Left lung (tissue), 10 donors: Measurements from ENCODE around the gene WIZ. TPM values are rescaled to one million over a fixed set of nuclear protein-coding genes. Genes with fewer than 3 reads are reported as not detected.

Source experiments
- ATAC-seq: fragments of 200-7000 bp; cut with Tn5 transposase; one replicate; pipeline ENCODE4 v1.9.1; 2020; ENCODE audit warnings: moderate library complexity
- DNase-seq, 4 donors: peaks; one replicate each; pipeline ENCODE4 v3.0.0-alpha.2; 2013 to 2020
- H3K27ac ChIP-seq, 2 donors: fragments of 200-600 bp; sonication (generic) in 1 of 2; one replicate each; pipeline versions ENCODE4 v1.5.0 to v1.8.0; 2020 to 2021
- H3K27me3 ChIP-seq, 2 donors: fragments of 200-600 bp; sonication (generic) in 1 of 2; one replicate each; pipeline versions ENCODE4 v1.5.0 to v1.8.0; 2020 to 2021
- H3K36me3 ChIP-seq, 2 donors: fragments of 200-600 bp; sonication (generic) in 1 of 2; one replicate each; pipeline versions ENCODE4 v1.5.0 to v1.8.0; 2020 to 2021
- H3K4me1 ChIP-seq, 2 donors: fragments of 200-600 bp; one replicate each; pipeline ENCODE4 v1.8.0; 2021
- H3K4me3 ChIP-seq, 2 donors: fragments of 200-600 bp; sonication (generic) in 1 of 2; one replicate each; pipeline versions ENCODE4 v1.5.0 to v1.8.0; 2020 to 2021; ENCODE audit warnings: mild to moderate bottlenecking in 1 of 2
- H3K9me3 ChIP-seq, 2 donors: fragments of 200-600 bp; sonication (generic) in 1 of 2; one replicate each; pipeline versions ENCODE4 v1.5.0 to v1.8.0; 2020 to 2021
- CTCF ChIP-seq, 2 donors: fragments of 200-600 bp; sonication (generic) in 1 of 2; IDR thresholded peaks; one replicate each; pipeline versions ENCODE4 v1.5.0 to v1.8.0; 2021; ENCODE audit warnings: antibody characterized with exemption in 2 of 2
- intact Hi-C, 2 donors: fragments of 100-400 bp; cut with DNase I; formaldehyde crosslinking; loops; one replicate each; pipeline versions ENCODE4 v1.11.2 to v1.14.2; 2022
- polyA plus RNA-seq, 6 donors: library from polyadenylated mRNA; unstranded; fragments of 120-200 nt; gene quantifications; one replicate each; pipeline ENCODE4 v1.2.1, GENCODE V29; 2013; ENCODE audit not compliant: insufficient read length in 6 of 6
- total RNA-seq, 2 donors: library from RNA; stranded (reverse); fragmentation: NEBNext Ultra II Directional; extraction: Animal tissue kit (Norgen Biotek cat#: 25700); gene quantifications; one replicate each; pipeline ENCODE4 v1.2.1, GENCODE V29; 2021
- donor health status: DM: no; HTN: yes; CAD: no.
- donor health status: DM: no; HTN: no; CAD: no.

The WIZ gene
- total and polyA plus RNA-seq, 8 donors: 21.5 to 36.4 (median 29.7) TPM

DNA sequence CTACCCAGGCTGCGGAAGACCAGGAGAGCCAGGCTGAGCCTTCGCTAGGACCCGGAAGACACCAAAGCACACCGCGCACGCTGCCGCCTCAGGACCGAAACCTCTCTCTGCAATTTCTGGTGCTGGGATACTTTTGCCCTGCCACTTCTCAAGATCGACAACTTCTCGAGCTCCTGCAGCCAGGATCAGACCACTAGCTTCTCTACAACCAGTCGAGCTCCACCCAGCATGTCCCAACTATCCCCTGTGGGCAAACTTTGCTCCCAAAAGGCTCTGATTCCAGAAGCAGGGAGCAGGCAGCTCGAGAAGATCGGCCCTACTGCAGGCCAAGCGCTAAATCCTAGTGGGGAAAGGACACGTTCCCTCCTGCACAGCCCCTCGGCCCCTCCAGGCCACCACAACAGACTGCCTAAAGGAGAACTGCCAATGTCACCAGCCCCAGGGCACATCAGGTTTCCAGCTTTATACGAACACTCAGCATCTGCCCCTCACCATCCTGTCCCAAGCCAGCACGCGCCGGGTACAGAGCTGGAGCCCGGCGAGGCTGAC, 71.1 kb downstream of the WIZ start:
- Histone ChIP-seq H3K4me1 (peaks cover 3 to 41% of the 10 kb centered on the region in 2 donors), H3K27me3 (no peaks in the 10 kb centered on the region), H3K36me3 (peaks cover 0 to 16% of the 10 kb centered on the region in 2 donors), H3K27ac (peak overlapping the region; percentile 96 to 97), H3K4me3 (peak overlapping the region; percentile 75 to 99), H3K9me3 (no peaks in the 10 kb centered on the region)
- intact Hi-C loops: no loop called here
- ATAC-seq (peak; percentile 37), DNase-seq (peak; percentile 24 to 85 (median 44))
- TF ChIP-seq CTCF (IDR thresholded peaks at IDR 0.05): no peak

DNA sequence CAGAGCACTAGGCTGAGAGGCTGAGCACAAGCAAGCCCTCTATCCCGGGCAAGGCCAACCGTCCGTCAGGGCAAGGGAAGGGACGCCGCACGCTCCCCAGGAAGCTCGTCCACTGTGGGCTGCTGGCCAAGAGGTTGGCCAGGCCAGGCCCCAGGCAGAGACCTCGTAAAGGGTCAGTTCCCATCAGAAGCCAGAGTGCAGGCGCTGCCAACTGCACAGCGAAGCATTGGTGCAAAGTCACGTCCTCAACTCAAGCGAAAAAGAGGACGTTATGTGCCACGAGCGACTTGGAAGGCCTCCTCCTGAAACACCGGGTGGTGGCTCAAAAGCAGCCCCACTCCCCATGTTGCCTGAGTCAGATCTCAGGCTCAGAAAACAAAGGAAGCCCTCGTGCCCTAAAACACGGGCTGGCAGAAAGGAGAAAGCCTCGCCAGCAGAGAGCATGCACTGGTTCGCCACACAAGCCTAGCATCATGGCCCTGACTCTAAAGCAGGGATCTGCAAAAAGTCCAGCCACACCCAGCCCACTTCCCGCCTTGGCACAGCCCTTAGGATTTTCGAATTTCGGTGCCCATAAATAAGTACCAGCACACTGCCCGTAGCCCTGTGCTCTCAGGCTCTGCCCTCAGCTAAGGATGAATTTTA, 74.8 kb downstream of the WIZ start:
- Histone ChIP-seq H3K4me3 (no peak overlapping the region), H3K4me1 (peaks cover 3 to 32% of the 10 kb centered on the region in 2 donors), H3K27me3 (no peaks in the 10 kb centered on the region), H3K27ac (peak overlapping the region in 1 of 2 donors; percentile 33), H3K36me3 (peaks cover 0 to 53% of the 10 kb centered on the region in 2 donors), H3K9me3 (no peaks in the 10 kb centered on the region)
- intact Hi-C loops: no loop called here
- TF ChIP-seq CTCF (IDR thresholded peaks at IDR 0.05): no peak
- DNase-seq: peak in 1 of 4 donors; percentile 64
- ATAC-seq: no peak

- DNase-seq (peak in 1 of 4 donors; percentile 65), ATAC-seq (no peak)
- TF ChIP-seq CTCF (IDR thresholded peaks at IDR 0.05): no peak
- intact Hi-C loops: no loop called here
- Histone ChIP-seq H3K27me3 (no peaks in the 10 kb centered on the region), H3K36me3 (peaks cover 0 to 61% of the 10 kb centered on the region in 2 donors), H3K27ac (peak overlapping the region in 1 of 2 donors; percentile 33), H3K4me1 (peaks cover 3 to 32% of the 10 kb centered on the region in 2 donors), H3K4me3 (no peak overlapping the region), H3K9me3 (no peaks in the 10 kb centered on the region)
Observed at GRCh38 chr19:15374105-15374651, 75.6 kb downstream of the WIZ start.

DNA sequence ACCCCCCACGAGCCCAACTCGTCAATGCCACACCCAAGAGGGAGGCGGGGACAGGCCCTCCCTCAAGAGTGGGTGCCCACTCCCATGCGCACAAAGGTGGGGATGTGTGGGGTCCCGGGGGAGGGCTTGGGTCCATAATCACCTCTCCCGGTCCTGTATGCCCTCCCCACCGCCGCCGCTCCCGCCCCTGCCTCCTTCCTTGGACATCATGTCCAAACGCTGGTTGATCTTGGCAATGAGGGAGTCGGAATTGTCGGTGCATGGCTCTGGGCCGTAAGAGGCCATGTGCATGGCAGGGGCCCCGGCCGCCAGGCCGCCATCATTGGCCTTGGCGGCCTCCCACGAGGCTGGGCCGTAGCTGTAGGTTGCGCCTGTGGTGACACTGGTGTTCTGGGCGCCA, 76.1 kb downstream of the WIZ start:
- intact Hi-C loops: no loop called here
- no peak overlapping the region for H3K4me3 ChIP-seq
- H3K4me1 ChIP-seq: peaks cover 3 to 32% of the 10 kb centered on the region in 2 donors
- DNase-seq (peak in 1 of 4 donors; percentile 75), ATAC-seq (no peak)
- no peak overlapping the region for H3K27ac ChIP-seq
- H3K27me3 ChIP-seq: no peaks in the 10 kb centered on the region
- H3K9me3 ChIP-seq: no peaks in the 10 kb centered on the region
- TF ChIP-seq CTCF (IDR thresholded peaks at IDR 0.05): no peak
- H3K36me3 ChIP-seq: peaks cover 0 to 66% of the 10 kb centered on the region in 2 donors

DNA sequence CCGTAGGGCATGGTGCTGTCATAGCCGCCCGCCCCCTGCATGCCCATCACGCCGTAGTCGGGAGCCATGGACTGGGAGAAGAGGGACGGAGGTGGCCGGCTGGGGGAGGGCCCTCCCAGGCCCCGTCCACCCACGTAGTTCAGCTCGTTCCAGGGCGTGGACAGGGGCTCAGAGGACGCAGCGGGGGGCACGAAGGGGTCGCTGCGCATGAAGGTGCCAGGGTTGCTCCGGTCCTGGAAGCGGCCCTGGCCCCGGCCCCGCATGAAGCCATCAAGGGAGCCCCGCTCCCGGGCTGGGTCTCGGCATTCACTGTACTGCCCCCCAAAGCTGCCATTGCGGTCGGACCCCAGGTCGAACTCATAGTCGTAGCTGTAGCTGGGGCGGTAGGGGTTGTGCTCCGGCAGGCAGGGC, 76.9 kb downstream of the WIZ start:
- ATAC-seq (no peak), DNase-seq (peak in 1 of 4 donors; percentile 73)
- Histone ChIP-seq H3K27ac (no peak overlapping the region), H3K4me1 (peaks cover 3 to 29% of the 10 kb centered on the region in 2 donors), H3K4me3 (no peak overlapping the region), H3K9me3 (no peaks in the 10 kb centered on the region), H3K36me3 (peaks cover 0 to 74% of the 10 kb centered on the region in 2 donors), H3K27me3 (no peaks in the 10 kb centered on the region)
- TF ChIP-seq CTCF (IDR thresholded peaks at IDR 0.05): no peak
- intact Hi-C loops: no loop called here
